WTC11 (cell line): ENCODE measurements around the gene ARL8A. TPM values are rescaled to one million over a fixed set of nuclear protein-coding genes. Genes with fewer than 3 reads are reported as not detected.

ENCODE experiments used
- ATAC-seq: fragments of 200-7000 bp; cut with Tn5 transposase; 2 replicates; pipeline ENCODE4 v1.10.0; 2021; ENCODE audit warnings: mild to moderate bottlenecking, moderate library complexity
- CTCF ChIA-PET: fragments of 300-600 bp; sonication (Branson Sonifier 250); formaldehyde crosslinking; loops from one replicate; lab custom pipeline; 2021; ENCODE audit warnings: antibody characterized with exemption; lab: Charles Lee
- POLR2A ChIA-PET: fragments of 350-600 bp; sonication (Branson Sonifier 250); formaldehyde crosslinking; loops from one replicate; lab custom pipeline; 2021; ENCODE audit warnings: antibody characterized with exemption; lab: Charles Lee
- DNase-seq: peaks from one replicate; pipeline ENCODE4 v3.0.0; 2021; ENCODE audit warnings: low spot score
- H3K27ac Mint-ChIP-seq: 2 replicates; pipeline ENCODE4 v1.8.0; 2021; ENCODE audit warnings: mixed read lengths
- H3K27me3 Mint-ChIP-seq: 2 replicates; pipeline ENCODE4 v1.8.0; 2021; ENCODE audit warnings: low read depth, mild to moderate bottlenecking, moderate library complexity, mixed read lengths
- H3K36me3 Mint-ChIP-seq: 2 replicates; pipeline ENCODE4 v1.8.0; 2021; ENCODE audit warnings: mixed read lengths
- H3K4me1 Mint-ChIP-seq: 2 replicates; pipeline ENCODE4 v1.8.0; 2022; ENCODE audit warnings: mixed read lengths
- H3K4me3 Mint-ChIP-seq: 2 replicates; pipeline ENCODE4 v1.8.0; 2021; ENCODE audit warnings: mild to moderate bottlenecking, moderate library complexity, mixed read lengths
- H3K9me3 Mint-ChIP-seq: 2 replicates; pipeline ENCODE4 v1.8.0; 2021; ENCODE audit warnings: mixed read lengths
- ARID4B ChIP-seq: sonication (generic); formaldehyde crosslinking; IDR thresholded peaks from 2 replicates; pipeline ENCODE4 v1.8.0; 2023; ENCODE audit warnings: missing genetic modification reagents, mild to moderate bottlenecking, borderline replicate concordance
- CTCF ChIP-seq: fragments of 200-600 bp; IDR thresholded peaks from 2 replicates; pipeline ENCODE4 v1.8.0; 2022; ENCODE audit warnings: antibody characterized with exemption
- GTF2I ChIP-seq: fragments of 250-450 bp; sonication (Bioruptor Pico); conservative IDR thresholded peaks from 2 replicates; pipeline ENCODE4 v1.4.0; 2021; ENCODE audit warnings: mild to moderate bottlenecking
- MYBL2 ChIP-seq: sonication (generic); formaldehyde crosslinking; IDR thresholded peaks from 2 replicates; pipeline ENCODE4 v1.8.1; 2023; ENCODE audit warnings: mild to moderate bottlenecking, moderate library complexity, missing genetic modification reagents
- NR1H2 ChIP-seq: sonication (generic); formaldehyde crosslinking; IDR thresholded peaks from 2 replicates; pipeline ENCODE4 v1.9.0; 2021; ENCODE audit warnings: mild to moderate bottlenecking, moderate library complexity, missing genetic modification reagents
- NR3C1 ChIP-seq: sonication (generic); formaldehyde crosslinking; conservative IDR thresholded peaks from 2 replicates; pipeline ENCODE4 v1.8.1; 2023; ENCODE audit warnings: low read depth, mild to moderate bottlenecking, missing genetic modification reagents
- PREB ChIP-seq: sonication (generic); formaldehyde crosslinking; IDR thresholded peaks from 2 replicates; pipeline ENCODE4 v1.8.1; 2022; ENCODE audit warnings: mild to moderate bottlenecking, missing genetic modification reagents, moderate library complexity, borderline replicate concordance
- RORB ChIP-seq: fragments of 250-450 bp; sonication (Bioruptor Pico); IDR thresholded peaks from 2 replicates; pipeline ENCODE4 v1.9.0; 2021; ENCODE audit warnings: mild to moderate bottlenecking
- SP1 ChIP-seq: sonication (generic); formaldehyde crosslinking; conservative IDR thresholded peaks from 2 replicates; pipeline ENCODE4 v1.8.1; 2022; ENCODE audit warnings: missing genetic modification reagents
- TEAD1 ChIP-seq: sonication (generic); formaldehyde crosslinking; IDR thresholded peaks from 2 replicates; pipeline ENCODE4 v1.8.0; 2022; ENCODE audit warnings: mild to moderate bottlenecking, missing genetic modification reagents
- USF1 ChIP-seq: sonication (generic); formaldehyde crosslinking; IDR thresholded peaks from 2 replicates; pipeline ENCODE4 v1.8.0; 2022; ENCODE audit warnings: mild to moderate bottlenecking, missing genetic modification reagents
- ZNF512 ChIP-seq: sonication (generic); formaldehyde crosslinking; IDR thresholded peaks from 2 replicates; pipeline ENCODE4 v1.8.1; 2022; ENCODE audit warnings: missing genetic modification reagents, borderline replicate concordance
- total RNA-seq: library from RNA; stranded (reverse); gene quantifications from 3 replicates; pipeline ENCODE4 v1.2.3, GENCODE V29; 2021
- TF ChIP-seq, protein P1 (sequence below): sonication (generic); formaldehyde crosslinking; IDR thresholded peaks from 2 replicates; pipeline ENCODE4 v1.8.1; 2023; ENCODE audit warnings: mild to moderate bottlenecking, missing genetic modification reagents, moderate library complexity
- TF ChIP-seq, protein P2 (sequence below): sonication (generic); formaldehyde crosslinking; IDR thresholded peaks from 2 replicates; pipeline ENCODE4 v1.8.1; 2023; ENCODE audit warnings: mild to moderate bottlenecking, missing genetic modification reagents
- TF ChIP-seq, protein P3 (sequence below): sonication (generic); formaldehyde crosslinking; conservative IDR thresholded peaks from 2 replicates; pipeline ENCODE4 v1.8.1; 2022; ENCODE audit warnings: mild to moderate bottlenecking, missing genetic modification reagents

Gene ARL8A
- total RNA-seq, 1 experiment from 2014 or later = 47.2 TPM

- TF ChIP-seq ARID4B (CRISPR knock-in tag) = no peak
- no peak for TF ChIP-seq TEAD1
- TF ChIP-seq MYBL2 (CRISPR knock-in tag) = no peak
- TF ChIP-seq NR3C1 = no peak
Measured at GRCh38 chr1:202140833-202141232, 3.7 kb downstream of the ARL8A start (continued).

GRCh38 chr1:202135221-202135721 is 9.3 kb downstream of the ARL8A start:
- POLR2A ChIA-PET = interaction anchor here (0.8 kb wide), 1 partner anchor 120 kb away, joined by 3 read pairs; no protein-coding TSS in a partner anchor
- no peaks in the 10 kb centered on the region for H3K27me3 Mint-ChIP-seq
- peak overlapping the region; percentile 60; the same call in 1 of the 2 replicates for H3K27ac Mint-ChIP-seq
- H3K4me1 Mint-ChIP-seq = peaks cover 23% of the 10 kb centered on the region
- H3K9me3 Mint-ChIP-seq = no peaks in the 10 kb centered on the region
- DNase-seq (peak; percentile 62), ATAC-seq (peak; percentile 77)
- H3K4me3 Mint-ChIP-seq = no peak overlapping the region
- no peak for TF ChIP-seq PREB (CRISPR knock-in tag)
- TF ChIP-seq GTF2I (CRISPR knock-in tag) = no peak
- TF ChIP-seq SP1 (CRISPR knock-in tag) = 0 out of 2 replicates have a peak, but pooled peaks have one; percentile 1
- TF ChIP-seq, protein P1, sequence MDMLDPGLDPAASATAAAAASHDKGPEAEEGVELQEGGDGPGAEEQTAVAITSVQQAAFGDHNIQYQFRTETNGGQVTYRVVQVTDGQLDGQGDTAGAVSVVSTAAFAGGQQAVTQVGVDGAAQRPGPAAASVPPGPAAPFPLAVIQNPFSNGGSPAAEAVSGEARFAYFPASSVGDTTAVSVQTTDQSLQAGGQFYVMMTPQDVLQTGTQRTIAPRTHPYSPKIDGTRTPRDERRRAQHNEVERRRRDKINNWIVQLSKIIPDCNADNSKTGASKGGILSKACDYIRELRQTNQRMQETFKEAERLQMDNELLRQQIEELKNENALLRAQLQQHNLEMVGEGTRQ (CRISPR knock-in tag) = no peak
- TF ChIP-seq CTCF = peak; percentile 75
- TF ChIP-seq, protein P2, sequence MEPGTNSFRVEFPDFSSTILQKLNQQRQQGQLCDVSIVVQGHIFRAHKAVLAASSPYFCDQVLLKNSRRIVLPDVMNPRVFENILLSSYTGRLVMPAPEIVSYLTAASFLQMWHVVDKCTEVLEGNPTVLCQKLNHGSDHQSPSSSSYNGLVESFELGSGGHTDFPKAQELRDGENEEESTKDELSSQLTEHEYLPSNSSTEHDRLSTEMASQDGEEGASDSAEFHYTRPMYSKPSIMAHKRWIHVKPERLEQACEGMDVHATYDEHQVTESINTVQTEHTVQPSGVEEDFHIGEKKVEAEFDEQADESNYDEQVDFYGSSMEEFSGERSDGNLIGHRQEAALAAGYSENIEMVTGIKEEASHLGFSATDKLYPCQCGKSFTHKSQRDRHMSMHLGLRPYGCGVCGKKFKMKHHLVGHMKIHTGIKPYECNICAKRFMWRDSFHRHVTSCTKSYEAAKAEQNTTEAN (CRISPR knock-in tag) = no peak
- TF ChIP-seq NR1H2 = no peak
- TF ChIP-seq USF1 (CRISPR knock-in tag) = no peak
- TF ChIP-seq ZNF512 (CRISPR knock-in tag) = no peak
- no peak for TF ChIP-seq MYBL2 (CRISPR knock-in tag)
- TF ChIP-seq, protein P3, sequence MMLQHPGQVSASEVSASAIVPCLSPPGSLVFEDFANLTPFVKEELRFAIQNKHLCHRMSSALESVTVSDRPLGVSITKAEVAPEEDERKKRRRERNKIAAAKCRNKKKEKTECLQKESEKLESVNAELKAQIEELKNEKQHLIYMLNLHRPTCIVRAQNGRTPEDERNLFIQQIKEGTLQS (CRISPR knock-in tag) = no peak
- no peak for TF ChIP-seq RORB
- CTCF ChIA-PET = interaction anchor here (0.6 to 6.5 kb wide), 44 partner anchors 8 to 604 kb away, joined by 3 to 76 read pairs (median 4); partner anchors contain the start of genes ARL8A, ELF3, GPR37L1 and LMOD1
- H3K36me3 Mint-ChIP-seq = peaks cover 6% of the 10 kb centered on the region
